ENCODE measurements around the gene SLC25A13. TPM values are rescaled to one million over a fixed set of nuclear protein-coding genes. Genes with fewer than 3 reads are reported as not detected.

SLC25A13 gene
- total RNA-seq, 1 experiment from 2014 or later, result 77.2 TPM

DNA sequence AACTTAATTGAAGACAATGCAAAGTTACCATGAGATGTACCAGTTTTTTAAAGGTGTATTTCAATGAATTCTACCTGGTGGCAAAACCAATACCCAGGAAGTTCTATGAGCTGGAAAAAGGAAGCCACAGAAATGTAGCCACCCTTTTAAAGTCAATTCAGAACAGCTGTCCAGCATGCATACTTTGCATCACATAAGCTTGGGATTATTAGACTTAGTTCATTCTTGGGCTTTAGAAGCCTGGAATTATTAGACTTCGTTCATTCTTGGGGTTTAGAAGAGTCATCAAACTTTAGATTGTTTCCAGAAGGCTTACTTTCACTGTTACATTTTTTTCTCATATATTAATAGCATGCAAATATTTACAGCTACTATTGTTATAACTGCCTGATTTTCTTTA, 20.9 kb downstream of the SLC25A13 start:
- ATAC-seq (no peak), DNase-seq (ENCODE audit: low spot score) (no peak)
- Mint-ChIP-seq H3K27ac (no peak overlapping the region), H3K4me3 (no peak overlapping the region), H3K4me1 (peaks cover 13% of the 10 kb centered on the region; the same call in 1 of the 2 replicates), H3K27me3 (ENCODE audit: low read depth) (no peaks in the 10 kb centered on the region), H3K36me3 (0 out of 2 replicates have a peak, but pooled peaks cover 1% of the 10 kb centered on the region), H3K9me3 (no peaks in the 10 kb centered on the region)
- ChIA-PET CTCF (no interaction called here), POLR2A (no interaction called here)
- TF ChIP-seq FOXJ3 (CRISPR knock-in tag; IDR thresholded peaks at IDR 0.05; ENCODE audit: borderline replicate concordance), result no peak
- TF ChIP-seq TEAD1 (CRISPR knock-in tag; IDR thresholded peaks at IDR 0.05), result no peak
- no peak for TF ChIP-seq ESRRA (CRISPR knock-in tag; IDR thresholded peaks at IDR 0.05; ENCODE audit: borderline replicate concordance)
- TF ChIP-seq ZNF121 (CRISPR knock-in tag; IDR thresholded peaks at IDR 0.05), result no peak
- TF ChIP-seq ZNF532 (CRISPR knock-in tag; IDR thresholded peaks at IDR 0.05; ENCODE audit: borderline replicate concordance), result no peak
- no peak for TF ChIP-seq ZNF219 (CRISPR knock-in tag; IDR thresholded peaks at IDR 0.05; ENCODE audit: borderline replicate concordance)

GRCh38 chr7:96300502-96300901, 21.4 kb downstream of the SLC25A13 start:
- H3K27me3 Mint-ChIP-seq (ENCODE audit: low read depth), result no peaks in the 10 kb centered on the region
- no peaks in the 10 kb centered on the region for H3K9me3 Mint-ChIP-seq
- H3K36me3 Mint-ChIP-seq, result peaks cover 4% of the 10 kb centered on the region
- ChIA-PET POLR2A (no interaction called here), CTCF (no interaction called here)
- TF ChIP-seq IRF1 (CRISPR knock-in tag; IDR thresholded peaks at IDR 0.05), result no peak
- H3K27ac Mint-ChIP-seq, result no peak overlapping the region
- H3K4me3 Mint-ChIP-seq, result no peak overlapping the region
- H3K4me1 Mint-ChIP-seq, result peaks cover 8% of the 10 kb centered on the region; the same call in 1 of the 2 replicates
- ATAC-seq (no peak), DNase-seq (ENCODE audit: low spot score) (no peak)

- H3K4me1 Mint-ChIP-seq, result peaks cover 6% of the 10 kb centered on the region; the same call in 1 of the 2 replicates
- peaks cover 14% of the 10 kb centered on the region for H3K36me3 Mint-ChIP-seq
- TF ChIP-seq JUN (CRISPR knock-in tag; IDR thresholded peaks at IDR 0.05), result no peak
- TF ChIP-seq, protein P1, sequence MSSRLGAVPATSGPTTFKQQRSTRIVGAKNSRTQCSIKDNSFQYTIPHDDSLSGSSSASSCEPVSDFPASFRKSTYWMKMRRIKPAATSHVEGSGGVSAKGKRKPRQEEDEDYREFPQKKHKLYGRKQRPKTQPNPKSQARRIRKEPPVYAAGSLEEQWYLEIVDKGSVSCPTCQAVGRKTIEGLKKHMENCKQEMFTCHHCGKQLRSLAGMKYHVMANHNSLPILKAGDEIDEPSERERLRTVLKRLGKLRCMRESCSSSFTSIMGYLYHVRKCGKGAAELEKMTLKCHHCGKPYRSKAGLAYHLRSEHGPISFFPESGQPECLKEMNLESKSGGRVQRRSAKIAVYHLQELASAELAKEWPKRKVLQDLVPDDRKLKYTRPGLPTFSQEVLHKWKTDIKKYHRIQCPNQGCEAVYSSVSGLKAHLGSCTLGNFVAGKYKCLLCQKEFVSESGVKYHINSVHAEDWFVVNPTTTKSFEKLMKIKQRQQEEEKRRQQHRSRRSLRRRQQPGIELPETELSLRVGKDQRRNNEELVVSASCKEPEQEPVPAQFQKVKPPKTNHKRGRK (CRISPR knock-in tag; IDR thresholded peaks at IDR 0.05; ENCODE audit: borderline replicate concordance), result no peak
- TF ChIP-seq ZNF281 (CRISPR knock-in tag; IDR thresholded peaks at IDR 0.05), result no peak
- no peak for TF ChIP-seq IRF2 (CRISPR knock-in tag; IDR thresholded peaks at IDR 0.05; ENCODE audit: borderline replicate concordance, low read depth)
- no peak for TF ChIP-seq SMAD4 (CRISPR knock-in tag; IDR thresholded peaks at IDR 0.05)
- TF ChIP-seq, protein P2, sequence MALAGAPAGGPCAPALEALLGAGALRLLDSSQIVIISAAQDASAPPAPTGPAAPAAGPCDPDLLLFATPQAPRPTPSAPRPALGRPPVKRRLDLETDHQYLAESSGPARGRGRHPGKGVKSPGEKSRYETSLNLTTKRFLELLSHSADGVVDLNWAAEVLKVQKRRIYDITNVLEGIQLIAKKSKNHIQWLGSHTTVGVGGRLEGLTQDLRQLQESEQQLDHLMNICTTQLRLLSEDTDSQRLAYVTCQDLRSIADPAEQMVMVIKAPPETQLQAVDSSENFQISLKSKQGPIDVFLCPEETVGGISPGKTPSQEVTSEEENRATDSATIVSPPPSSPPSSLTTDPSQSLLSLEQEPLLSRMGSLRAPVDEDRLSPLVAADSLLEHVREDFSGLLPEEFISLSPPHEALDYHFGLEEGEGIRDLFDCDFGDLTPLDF (CRISPR knock-in tag; IDR thresholded peaks at IDR 0.05), result no peak
- no peak for TF ChIP-seq ZNF416 (CRISPR knock-in tag; IDR thresholded peaks at IDR 0.05)
- no peak for TF ChIP-seq CTCF (IDR thresholded peaks at IDR 0.05)
- no peak for TF ChIP-seq JAZF1 (CRISPR knock-in tag; IDR thresholded peaks at IDR 0.05)
- no peak for TF ChIP-seq E2F5 (CRISPR knock-in tag; IDR thresholded peaks at IDR 0.05)
- no peak for TF ChIP-seq NFYB (CRISPR knock-in tag; conservative IDR thresholded peaks at IDR 0.05; ENCODE audit: low read depth)
- no peak overlapping the region for H3K27ac Mint-ChIP-seq
- peaks cover 4% of the 10 kb centered on the region for H3K9me3 Mint-ChIP-seq
- H3K27me3 Mint-ChIP-seq (ENCODE audit: low read depth), result no peaks in the 10 kb centered on the region; the same call in 1 of the 2 replicates
- ATAC-seq (no peak), DNase-seq (ENCODE audit: low spot score) (no peak)
- POLR2A ChIA-PET, result no interaction called here
- no peak overlapping the region for H3K4me3 Mint-ChIP-seq
- CTCF ChIA-PET, result no interaction called here
These were observed 22.4 kb downstream of the SLC25A13 start for GRCh38 chr7:96299496-96299895.
